GM18526 (cell line): ENCODE results near the gene TMEM223.

Experiments used
- POLR2A ChIP-seq: IDR thresholded peaks from 3 replicates; pipeline ENCODE4 v1.6.1; 2011; ENCODE audit not compliant: insufficient read length; ENCODE audit errors: extremely low read depth

The TMEM223 gene

DNA sequence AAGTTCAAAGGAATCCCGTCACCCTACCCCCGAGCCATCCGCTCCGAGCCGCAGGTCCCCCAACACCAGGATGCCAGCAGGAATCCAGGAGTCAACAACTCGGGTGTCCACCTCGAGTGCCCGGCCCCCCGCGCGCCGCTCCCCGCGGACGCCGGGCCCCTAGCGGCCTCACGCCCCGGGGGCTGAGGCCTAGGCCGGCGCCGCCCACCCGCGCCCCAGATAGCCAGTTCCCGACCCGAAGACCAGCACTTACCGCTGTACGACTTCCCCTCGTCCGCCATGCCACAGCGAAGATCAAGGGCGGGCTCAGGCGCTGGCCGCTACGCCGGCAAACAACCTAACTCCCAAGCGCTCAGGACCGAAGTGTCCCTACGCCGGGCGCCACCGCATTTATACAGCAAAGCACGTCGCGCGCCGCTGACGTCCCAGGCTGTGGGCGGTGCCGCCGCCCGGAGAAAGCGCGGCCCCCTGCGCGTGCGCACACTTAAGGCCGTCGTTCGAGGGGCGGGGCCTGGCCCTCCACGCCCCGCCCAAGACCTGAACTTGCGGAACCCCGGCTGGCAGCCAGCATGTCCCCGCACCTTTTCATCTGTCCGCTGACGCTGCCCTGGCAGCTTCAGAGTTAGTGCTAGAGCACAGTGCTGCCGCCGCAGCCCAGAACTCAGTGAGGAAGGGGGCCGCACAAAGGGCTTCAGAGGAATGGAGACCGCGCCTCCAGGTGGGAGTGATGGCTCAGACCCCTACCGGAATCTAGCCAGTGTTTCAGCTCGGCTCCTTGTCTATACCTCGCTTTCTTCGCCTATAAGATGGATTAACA, 13.5 kb upstream of the TMEM223 start, which contains the start of gene NXF1:
Gene NXF1 (minus strand): TSS at position 365 of the 817 bp plus-strand sequence. CDS start 84 bp downstream, at position 281.
- peak; percentile 100 for TF ChIP-seq POLR2A

DNA sequence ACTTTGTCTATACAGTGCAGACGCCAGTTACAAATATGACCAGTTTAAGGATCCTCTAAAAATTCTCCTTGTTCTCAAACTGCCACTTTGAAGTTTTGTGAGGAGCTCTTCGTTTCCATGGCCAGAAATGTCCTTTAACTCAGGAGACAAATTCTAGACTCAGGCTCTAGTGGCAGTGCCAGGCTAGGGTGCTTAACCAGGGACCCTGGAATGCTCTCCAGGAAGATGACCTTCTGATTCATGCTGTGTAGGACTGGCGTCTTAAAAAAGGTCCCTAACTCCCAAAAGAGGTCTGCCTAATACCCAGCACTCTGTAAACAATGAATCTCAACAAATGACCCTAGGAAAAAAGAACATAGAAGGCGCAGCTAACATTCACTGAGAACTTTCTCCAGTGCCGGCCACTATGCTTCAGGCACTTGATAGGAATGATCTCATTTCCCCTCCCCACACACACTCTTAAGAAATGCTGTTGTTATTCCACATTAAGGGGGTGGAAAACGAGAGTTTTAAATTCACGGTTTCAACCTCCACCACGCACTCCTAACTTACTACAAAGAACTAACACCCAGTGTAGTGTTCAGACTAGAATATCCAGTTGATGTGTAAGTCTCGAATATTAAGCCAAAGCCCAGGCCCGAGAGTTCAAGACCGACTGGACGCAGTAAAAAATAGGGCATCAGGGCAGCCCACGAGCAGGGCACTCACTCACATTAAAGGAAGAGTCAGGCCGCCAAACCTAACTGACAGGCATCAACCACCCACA, 12.7 kb upstream of the TMEM223 start:
- no peak for TF ChIP-seq POLR2A

DNA sequence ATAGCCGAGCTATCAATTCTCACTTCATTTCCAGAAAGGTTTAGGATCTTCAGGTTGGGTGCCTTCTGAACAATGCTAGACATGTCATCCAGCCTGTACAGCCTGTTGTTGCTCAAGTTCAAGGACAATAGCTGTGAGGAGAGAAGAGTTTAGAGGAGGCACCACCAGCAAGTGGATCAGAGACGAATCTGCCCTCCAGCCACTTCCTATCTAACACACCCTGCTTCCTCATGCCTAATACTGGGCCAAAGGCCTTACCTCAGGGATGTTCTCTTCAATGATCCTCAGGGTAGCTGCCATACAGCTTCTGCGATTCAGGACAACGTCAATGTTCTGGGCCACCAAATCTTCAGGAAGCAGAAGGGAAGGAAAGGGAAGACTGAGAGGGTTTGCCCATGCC, 9.3 kb upstream of the TMEM223 start:
- no peak for TF ChIP-seq POLR2A

DNA sequence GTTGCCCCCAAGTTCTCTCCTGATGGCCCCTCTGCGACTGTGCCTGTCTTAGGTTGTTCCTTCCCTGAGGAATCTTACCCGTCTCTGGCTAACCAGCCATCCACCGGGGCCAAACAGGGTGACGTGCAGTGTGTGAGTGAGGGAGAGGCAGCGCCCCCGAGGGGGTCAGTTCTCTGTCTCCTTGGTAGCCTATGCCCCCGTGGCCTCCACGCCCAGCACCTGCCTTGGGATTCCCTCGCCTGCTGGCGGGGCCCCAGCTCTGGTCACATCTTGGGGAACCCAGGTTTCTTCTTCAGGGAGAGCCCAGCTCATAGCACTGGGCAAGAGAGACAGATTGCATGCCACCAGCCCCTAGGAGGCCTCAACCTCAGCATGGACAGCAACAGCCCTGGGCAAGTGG, 7.7 kb upstream of the TMEM223 start:
- no peak for TF ChIP-seq POLR2A

DNA sequence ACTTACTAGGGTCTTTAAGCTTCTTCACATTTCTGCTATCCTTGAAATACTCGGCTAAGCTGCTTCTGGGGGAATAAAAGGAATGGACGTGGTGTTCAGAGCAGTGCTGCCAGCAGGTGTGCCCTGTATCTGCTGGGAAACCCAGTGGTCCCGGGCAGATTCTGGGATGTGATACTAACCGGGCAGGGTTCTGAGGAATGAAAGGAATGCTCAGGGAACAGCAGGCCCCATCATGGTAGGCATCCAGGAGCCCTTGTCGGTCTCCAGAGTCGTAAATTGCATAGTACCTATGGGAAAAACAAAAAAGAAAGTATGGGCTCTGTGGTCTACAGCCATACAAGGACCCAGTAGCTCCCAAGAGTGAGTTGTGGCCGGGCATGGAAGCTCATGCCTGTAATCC, 4.5 kb upstream of the TMEM223 start:
- TF ChIP-seq POLR2A: no peak

DNA sequence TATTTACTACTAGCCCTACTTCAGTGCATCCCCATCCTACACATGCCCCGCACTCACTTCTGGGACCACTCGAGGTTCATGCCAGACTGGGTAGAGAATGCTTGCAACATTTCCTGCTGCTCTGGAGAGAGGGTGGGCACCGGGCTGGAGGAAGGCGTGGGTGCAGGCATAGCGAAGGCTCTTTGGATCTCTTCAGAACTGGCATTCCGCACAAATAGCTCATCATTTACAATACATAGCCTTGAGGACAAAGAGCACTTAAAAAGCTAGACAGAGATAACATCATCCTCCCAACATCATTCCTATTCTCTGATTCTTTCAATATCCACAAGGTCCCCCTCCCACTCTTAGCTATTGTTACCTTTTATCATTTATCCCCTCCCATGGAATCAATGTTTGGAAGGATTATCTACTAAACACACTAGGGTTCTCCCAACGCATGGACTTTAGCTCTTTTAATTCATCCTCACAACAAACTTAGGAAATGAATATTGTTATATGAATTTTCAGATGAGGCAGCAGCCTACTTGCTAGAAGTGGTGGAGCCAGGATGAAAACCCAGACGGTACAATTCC, 2.5 kb upstream of the TMEM223 start:
- no peak for TF ChIP-seq POLR2A

DNA sequence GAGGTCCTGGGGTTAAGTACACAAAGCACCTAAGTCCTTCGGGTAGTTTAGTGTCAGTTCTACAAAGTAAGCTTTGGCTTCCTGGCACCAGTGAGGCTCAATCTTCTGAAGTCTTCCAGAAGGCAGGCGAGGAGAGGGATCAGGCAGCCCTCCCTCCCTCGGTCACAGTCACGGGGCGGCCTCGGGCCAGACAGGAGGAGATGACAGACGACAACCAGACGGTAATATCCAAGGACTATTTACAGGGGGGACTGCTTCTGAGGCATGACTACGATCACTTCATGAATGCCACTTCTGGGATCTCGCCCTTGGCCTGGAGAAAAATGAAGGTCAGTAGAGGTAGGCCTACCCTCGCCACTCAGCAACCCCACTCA, 383 bp upstream of the TMEM223 start:
- no peak for TF ChIP-seq POLR2A

DNA sequence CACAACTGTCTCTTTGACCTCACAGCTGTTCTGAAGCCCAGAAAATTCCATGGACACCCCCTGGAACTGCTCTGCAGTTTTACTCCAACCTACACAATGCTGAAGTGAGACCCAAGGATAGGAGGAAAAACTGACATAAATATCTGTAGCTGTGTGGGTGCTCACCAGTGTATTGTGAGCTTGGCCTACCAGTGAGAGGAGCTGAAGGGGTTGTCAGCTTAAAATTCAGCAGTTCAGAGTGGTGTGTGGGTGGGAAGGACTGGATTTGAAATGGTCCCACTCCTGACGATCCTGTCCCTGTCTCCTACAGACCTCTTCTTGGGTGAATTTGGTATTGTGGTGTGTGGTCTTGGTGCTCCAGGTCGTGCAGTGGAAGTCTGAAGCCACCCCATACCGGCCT, 2.2 kb downstream of the TMEM223 start:
- no peak for TF ChIP-seq POLR2A

DNA sequence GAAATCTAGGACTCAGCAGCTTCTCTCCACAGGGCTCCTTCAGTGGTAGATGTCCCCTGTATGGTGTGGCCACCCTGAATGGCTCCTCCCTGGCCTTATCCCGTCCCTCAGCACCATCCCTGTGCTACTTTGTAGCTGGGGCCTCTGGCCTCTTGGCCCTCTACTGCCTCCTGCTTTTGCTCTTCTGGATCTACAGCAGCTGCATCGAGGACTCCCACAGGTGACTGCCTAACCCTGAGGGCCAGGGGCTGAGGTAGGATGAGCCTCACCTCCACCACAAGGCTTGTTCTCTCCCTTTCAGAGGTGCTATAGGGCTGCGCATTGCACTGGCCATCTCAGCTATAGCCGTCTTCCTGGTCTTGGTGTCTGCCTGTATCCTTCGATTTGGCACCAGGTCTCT, 2.8 kb downstream of the TMEM223 start:
- TF ChIP-seq POLR2A: no peak

DNA sequence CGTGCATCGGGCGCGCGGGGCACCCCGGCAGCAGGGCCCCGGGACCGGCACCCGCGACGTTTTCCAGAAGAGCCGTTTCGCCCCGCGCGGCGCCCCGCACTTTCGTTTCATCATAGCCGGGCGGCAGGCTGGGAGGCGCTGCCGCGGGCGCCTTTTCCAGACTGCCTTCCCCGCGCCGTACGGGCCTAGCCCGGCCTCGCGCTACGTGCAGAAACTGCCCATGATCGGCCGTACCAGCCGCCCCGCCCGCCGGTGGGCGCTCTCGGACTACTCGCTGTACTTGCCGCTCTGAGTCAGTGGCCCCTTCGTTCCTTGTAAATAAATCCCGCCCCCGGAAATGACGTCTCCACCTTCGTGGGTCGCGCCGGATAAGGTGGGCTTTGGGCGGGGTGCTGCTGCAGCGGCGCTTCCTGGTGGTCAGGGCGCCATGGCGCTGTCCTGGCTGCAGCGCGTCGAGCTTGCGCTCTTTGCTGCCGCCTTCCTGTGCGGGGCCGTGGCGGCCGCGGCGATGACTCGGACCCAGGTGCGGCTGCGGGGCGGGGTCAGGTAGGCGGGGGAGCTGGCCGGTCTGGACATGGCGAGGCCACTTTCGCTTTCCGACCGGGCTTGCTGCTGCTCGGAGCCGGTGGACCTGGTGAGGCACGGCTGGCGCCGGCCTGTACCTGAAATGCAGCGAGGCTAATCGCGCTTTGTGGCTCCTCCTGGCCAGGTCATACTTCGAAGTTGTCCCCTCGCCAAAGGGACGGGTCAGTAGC, 4.6 kb downstream of the TMEM223 start, which contains the start of gene TMEM179B:
Gene TMEM179B (plus strand): TSS at position 398 of the 755 bp plus-strand sequence. CDS start 30 bp downstream, at position 428.
- TF ChIP-seq POLR2A: peak; percentile 98

DNA sequence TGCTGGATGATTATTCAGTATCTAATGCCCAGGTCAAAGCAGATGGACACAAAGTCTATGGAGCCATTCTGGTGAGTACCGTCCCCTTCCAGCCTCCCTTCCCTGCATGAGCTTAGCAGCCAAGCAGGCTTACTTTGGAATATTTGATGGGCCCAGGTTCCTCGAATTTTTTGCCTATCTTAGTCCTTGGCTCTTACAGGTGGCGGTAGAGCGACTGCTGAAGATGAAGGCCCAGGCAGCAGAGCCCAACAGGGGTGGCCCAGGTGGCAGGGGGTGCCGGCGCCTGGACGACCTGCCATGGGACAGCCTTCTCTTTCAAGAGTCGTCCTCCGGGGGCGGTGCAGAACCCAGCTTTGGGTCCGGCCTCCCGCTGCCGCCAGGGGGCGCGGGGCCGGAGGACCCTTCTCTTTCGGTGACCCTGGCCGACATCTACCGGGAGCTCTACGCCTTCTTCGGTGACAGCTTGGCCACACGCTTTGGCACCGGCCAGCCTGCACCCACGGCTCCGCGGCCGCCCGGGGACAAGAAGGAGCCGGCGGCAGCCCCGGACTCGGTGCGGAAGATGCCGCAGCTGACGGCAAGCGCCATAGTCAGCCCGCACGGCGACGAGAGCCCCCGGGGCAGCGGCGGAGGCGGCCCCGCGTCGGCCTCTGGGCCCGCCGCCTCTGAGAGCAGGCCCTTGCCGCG, 5.3 kb downstream of the TMEM223 start:
- no peak for TF ChIP-seq POLR2A

DNA sequence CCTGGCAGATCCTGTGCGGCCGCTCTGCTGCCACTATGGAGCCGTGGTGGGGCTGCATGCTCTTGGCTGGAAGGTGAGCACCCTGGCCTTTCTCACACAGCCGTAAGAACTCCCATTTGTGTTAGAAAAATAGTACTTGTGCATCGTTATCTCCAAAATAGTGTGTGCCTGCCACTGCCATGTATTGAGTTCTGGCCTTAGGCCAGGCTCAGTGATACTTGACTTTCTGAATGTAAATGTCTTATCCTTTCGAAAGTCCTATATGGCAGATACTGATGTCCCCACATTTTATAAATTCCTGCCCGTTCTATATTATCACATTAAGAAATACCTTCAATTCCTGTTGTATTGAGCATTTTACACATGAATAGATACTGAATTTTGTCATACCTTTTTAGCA, 9.1 kb downstream of the TMEM223 start:
- TF ChIP-seq POLR2A: no peak

DNA sequence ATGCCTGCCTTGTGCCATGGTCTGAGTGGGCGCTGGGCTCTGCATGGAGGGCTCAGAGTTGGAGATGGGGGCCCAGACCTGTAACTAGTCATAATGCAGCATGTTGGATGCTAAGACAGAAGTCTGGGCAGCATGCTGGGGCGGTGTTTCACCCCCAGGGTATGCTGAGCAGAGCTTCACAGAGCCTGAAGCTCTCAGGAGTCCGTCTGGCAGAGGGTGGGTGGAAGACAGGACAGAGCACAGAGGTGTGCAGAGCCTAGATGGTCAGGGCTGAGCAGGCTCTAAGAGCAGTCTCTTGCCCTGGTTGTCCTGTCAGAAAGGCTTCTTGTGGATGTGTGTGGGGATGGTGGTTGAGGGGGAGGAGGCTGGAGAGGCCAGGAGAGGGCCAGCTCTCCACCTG, 13.4 kb downstream of the TMEM223 start:
- no peak for TF ChIP-seq POLR2A

DNA sequence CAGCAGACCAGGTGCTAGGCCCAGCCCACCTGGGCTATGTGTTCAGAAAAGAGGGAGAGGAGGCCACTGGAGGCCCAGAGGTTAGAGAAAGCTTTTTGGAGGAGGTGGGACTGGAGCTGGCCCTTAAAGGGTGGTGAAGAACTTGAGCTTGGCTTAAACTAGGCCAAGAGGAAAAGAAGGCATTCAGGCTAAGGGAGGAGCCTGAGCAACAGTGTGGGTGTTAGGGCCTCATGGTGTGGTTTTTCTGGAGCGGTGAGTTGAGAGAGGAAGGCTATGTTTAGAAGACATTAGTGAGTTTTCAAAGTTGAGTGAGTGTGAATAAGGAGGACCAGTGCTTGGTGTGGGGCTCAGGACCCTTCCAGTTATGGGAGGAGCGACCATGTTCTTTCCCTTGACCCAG, 14.4 kb downstream of the TMEM223 start:
- no peak for TF ChIP-seq POLR2A

DNA sequence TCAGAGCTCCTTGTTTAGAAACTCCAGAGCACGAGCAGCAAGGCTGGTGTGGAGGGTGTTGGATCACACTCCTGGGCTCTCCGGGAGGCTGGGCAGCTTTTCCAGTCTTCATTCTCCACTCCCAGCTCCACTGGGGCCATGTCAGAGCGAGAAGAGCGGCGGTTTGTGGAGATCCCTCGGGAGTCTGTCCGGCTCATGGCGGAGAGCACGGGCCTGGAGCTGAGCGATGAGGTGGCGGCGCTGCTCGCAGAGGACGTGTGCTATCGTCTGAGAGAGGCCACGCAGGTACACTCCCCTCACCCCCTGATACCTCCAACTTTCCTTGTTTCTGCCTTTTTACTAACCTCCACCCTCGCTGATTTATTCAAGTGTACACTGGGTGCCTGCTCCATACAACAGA, 16.2 kb downstream of the TMEM223 start:
- no peak for TF ChIP-seq POLR2A
